ENCODE data around the gene TMEM92. TPM values are rescaled to one million over a fixed set of nuclear protein-coding genes. Genes with fewer than 3 reads are reported as not detected.

Gene TMEM92
- total RNA-seq, 4 donors from 2014 or later, result 1.3 TPM; not detected in 3

DNA sequence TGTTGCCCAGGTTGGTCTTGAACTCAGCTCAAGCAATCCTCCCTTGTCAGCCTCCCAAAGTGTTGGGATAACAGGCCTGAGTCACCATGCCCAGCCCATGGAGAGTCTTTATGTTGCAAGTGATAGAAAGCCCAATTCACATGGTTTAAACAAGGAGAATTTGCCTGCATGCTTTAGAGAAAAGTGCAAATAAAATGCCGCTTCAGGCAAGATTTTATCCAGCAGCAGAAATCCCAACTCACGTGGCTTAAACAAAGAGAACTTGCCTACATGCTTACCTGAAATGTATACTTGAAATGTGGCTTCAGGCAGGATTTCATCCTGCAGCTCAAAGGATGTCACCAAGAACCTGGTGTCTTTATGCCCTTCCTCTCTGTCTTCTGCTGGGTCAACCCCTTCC, 42.9 kb downstream of the TMEM92 start:
- Histone ChIP-seq H3K36me3 (no peaks in the 10 kb centered on the region), H3K4me3 (no peak overlapping the region), H3K9me3 (no peaks in the 10 kb centered on the region), H3K4me1 (peaks cover 21% of the 10 kb centered on the region), H3K27ac (peak overlapping the region; percentile 80), H3K27me3 (peaks cover 12% of the 10 kb centered on the region)
- WGBS, result 72% methylated on average over 2 of the region's 2 CpGs
- no peak for DNase-seq (ENCODE audit: low spot score in 2 of 2)
- TF ChIP-seq, protein P1, sequence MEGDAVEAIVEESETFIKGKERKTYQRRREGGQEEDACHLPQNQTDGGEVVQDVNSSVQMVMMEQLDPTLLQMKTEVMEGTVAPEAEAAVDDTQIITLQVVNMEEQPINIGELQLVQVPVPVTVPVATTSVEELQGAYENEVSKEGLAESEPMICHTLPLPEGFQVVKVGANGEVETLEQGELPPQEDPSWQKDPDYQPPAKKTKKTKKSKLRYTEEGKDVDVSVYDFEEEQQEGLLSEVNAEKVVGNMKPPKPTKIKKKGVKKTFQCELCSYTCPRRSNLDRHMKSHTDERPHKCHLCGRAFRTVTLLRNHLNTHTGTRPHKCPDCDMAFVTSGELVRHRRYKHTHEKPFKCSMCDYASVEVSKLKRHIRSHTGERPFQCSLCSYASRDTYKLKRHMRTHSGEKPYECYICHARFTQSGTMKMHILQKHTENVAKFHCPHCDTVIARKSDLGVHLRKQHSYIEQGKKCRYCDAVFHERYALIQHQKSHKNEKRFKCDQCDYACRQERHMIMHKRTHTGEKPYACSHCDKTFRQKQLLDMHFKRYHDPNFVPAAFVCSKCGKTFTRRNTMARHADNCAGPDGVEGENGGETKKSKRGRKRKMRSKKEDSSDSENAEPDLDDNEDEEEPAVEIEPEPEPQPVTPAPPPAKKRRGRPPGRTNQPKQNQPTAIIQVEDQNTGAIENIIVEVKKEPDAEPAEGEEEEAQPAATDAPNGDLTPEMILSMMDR (IDR thresholded peaks at IDR 0.05), result no peak
- no peak for TF ChIP-seq POLR2AphosphoS5 (IDR thresholded peaks at IDR 0.05)
- no peak for TF ChIP-seq POLR2A (IDR thresholded peaks at IDR 0.05)
- no peak for TF ChIP-seq EP300 (IDR thresholded peaks at IDR 0.05)

DNA sequence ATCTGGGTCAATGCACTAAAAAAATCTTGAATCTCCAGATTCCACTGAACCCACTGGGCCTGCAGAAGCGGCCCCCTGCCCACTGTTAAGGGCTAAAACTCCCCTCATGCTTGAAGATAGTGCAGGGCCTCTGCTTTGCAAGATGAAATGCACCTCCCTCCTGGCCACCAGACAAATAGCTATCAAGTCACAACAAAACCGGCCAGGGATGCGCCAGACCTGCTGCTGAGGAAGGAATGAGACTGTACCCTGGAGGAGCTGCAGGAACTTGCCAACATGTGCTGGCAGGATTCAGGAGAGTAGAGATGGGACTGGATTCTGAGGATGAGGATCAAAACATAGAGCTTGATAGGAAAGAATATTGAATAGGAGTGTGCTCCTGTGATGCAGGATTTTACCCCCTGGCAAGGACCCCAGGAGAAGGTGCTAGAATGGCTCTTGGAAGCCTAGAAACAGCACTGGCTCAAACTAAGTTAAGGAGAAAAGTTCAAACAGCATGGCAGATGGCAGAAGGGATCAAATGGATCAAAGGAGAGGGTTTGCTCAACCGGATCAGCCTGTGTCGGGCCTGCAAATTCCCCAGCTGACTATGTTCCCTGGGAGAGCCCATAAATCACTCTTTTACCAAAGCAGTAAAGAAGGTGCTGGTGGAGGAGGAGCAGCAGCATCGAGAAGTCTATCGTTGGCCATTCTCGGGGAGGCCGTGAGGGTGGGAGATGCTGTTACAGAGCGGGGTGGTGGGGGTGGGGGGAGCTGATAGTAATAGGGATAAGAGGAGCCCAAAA, 44.4 kb downstream of the TMEM92 start:
- Histone ChIP-seq H3K9me3 (no peaks in the 10 kb centered on the region), H3K36me3 (no peaks in the 10 kb centered on the region), H3K4me1 (peaks cover 21% of the 10 kb centered on the region), H3K27ac (peak overlapping the region; percentile 80), H3K4me3 (peak overlapping the region; percentile 14), H3K27me3 (peaks cover 1% of the 10 kb centered on the region)
- TF ChIP-seq POLR2AphosphoS5 (IDR thresholded peaks at IDR 0.05) (no peak), EP300 (IDR thresholded peaks at IDR 0.05) (no peak)
- 35% methylated on average over 10 of the region's 10 CpGs for WGBS
- DNase-seq (ENCODE audit: low spot score in 2 of 2), result no peak

DNA sequence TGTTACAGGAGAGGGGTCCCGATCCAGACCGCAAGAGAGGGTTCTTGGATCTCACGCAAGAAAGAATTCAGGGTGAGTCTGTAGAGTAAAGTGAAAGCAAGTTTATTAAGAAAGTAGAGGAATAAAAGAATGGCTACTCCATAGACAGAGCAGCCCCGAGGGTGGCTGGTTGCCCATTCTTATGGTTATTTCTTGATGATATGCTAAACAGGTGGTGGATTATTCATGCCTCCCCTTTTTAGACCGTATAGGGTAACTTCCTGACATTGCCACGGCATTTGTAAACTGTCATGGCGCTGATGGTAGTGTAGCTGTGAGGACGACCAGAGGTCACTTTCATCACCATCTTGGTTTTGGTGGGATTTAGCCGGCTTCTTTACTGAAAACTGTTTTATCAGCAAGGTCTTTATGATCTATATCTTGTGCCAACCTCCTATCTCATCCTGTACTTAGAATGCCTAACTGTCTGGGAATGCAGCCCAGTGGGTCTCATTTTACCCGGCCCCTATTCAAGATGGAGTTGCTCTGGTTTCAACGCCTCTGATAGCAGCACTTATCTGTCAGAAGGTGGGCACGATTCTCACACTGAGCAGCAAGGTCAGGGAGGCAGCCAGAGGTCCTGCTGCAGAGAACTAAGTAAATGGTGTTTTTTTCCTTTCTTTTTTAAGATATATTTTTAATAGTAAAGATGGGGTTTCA, 45.2 kb downstream of the TMEM92 start:
- WGBS, result 46% methylated on average over 12 of the region's 12 CpGs
- Histone ChIP-seq H3K9me3 (no peaks in the 10 kb centered on the region), H3K27ac (peak overlapping the region; percentile 80), H3K36me3 (no peaks in the 10 kb centered on the region), H3K27me3 (no peaks in the 10 kb centered on the region), H3K4me1 (peaks cover 21% of the 10 kb centered on the region), H3K4me3 (peak overlapping the region; percentile 14)
- DNase-seq (ENCODE audit: low spot score in 2 of 2), result no peak
- TF ChIP-seq, protein P1 (IDR thresholded peaks at IDR 0.05), result no peak
- TF ChIP-seq POLR2A (IDR thresholded peaks at IDR 0.05) (no peak), POLR2AphosphoS5 (IDR thresholded peaks at IDR 0.05) (no peak), EP300 (IDR thresholded peaks at IDR 0.05) (no peak)

DNA sequence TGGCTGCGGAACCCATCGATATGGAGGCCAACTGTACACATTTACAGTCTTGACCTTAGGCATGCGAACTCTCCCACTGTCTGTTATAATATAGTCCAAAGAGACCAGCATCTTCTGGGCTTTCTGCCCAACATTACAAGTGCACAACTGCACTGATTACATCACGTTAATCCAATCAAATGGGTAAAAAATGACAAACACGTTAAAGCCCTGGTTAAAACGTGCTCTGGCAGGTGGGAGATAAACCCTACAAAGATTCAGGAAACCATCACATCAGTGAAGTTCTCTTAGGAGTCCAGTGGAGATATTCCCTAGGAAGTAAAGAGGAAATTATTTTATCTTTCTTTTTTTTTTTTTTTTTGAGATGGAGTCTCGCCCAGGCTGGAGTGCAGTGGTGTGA, 48.0 kb downstream of the TMEM92 start:
- 61% methylated on average over 7 of the region's 7 CpGs for whole genome bisulfite sequencing

DNA sequence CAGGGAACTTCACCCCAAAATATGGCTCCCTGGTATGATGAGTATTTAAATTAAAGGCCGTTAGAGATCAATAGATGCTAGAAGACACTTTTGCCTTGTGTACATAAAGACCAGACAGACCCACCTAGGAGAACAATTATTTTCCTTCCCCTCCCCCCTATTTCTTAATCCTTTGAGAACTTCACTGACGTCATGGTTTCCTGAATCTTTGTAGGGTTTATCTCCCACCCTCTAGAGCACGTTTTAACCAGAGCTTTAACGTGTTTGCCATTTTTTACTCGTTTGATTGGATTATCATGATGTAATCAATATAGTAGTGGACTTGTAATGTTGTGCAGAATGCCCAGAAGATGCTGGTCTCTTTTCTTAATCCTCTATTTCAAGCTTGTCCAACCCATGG, 48.8 kb downstream of the TMEM92 start:
- WGBS, result 73% methylated on average over 5 of the region's 5 CpGs

More for the DNA sequence above, 48.0 kb downstream of the TMEM92 start:
- Histone ChIP-seq H3K4me1 (peaks cover 21% of the 10 kb centered on the region), H3K4me3 (no peak overlapping the region), H3K9me3 (no peaks in the 10 kb centered on the region), H3K27ac (no peak overlapping the region), H3K27me3 (no peaks in the 10 kb centered on the region), H3K36me3 (no peaks in the 10 kb centered on the region)
- no peak for TF ChIP-seq EP300 (IDR thresholded peaks at IDR 0.05)
- TF ChIP-seq, protein P1 (IDR thresholded peaks at IDR 0.05), result no peak
- DNase-seq (ENCODE audit: low spot score in 2 of 2), result no peak

More for the DNA sequence above, 48.8 kb downstream of the TMEM92 start:
- Histone ChIP-seq H3K36me3 (no peaks in the 10 kb centered on the region), H3K27ac (no peak overlapping the region), H3K9me3 (no peaks in the 10 kb centered on the region), H3K27me3 (no peaks in the 10 kb centered on the region), H3K4me1 (peaks cover 14% of the 10 kb centered on the region), H3K4me3 (no peak overlapping the region)
- no peak for DNase-seq (ENCODE audit: low spot score in 2 of 2)
- TF ChIP-seq EP300 (IDR thresholded peaks at IDR 0.05) (no peak), POLR2AphosphoS5 (IDR thresholded peaks at IDR 0.05) (no peak), POLR2A (IDR thresholded peaks at IDR 0.05) (no peak)
- TF ChIP-seq, protein P1 (IDR thresholded peaks at IDR 0.05), result no peak
